Activated CD4-positive, alpha-beta T cell treated with anti-CD3 and anti-CD28 coated beads, Interleukin-2, Interleukin-4, amounts not matched to agents 100 ng/mL and 50 ng/mL, durations not matched to agents 16 hours and 8 hours (primary cell): ENCODE results near the gene PLXNA2.

ENCODE experiments used
- DNase-seq: peaks from one replicate; pipeline ENCODE4 v3.0.0-alpha.2; 2020; ENCODE audit warnings: low spot score

PLXNA2 gene

DNA sequence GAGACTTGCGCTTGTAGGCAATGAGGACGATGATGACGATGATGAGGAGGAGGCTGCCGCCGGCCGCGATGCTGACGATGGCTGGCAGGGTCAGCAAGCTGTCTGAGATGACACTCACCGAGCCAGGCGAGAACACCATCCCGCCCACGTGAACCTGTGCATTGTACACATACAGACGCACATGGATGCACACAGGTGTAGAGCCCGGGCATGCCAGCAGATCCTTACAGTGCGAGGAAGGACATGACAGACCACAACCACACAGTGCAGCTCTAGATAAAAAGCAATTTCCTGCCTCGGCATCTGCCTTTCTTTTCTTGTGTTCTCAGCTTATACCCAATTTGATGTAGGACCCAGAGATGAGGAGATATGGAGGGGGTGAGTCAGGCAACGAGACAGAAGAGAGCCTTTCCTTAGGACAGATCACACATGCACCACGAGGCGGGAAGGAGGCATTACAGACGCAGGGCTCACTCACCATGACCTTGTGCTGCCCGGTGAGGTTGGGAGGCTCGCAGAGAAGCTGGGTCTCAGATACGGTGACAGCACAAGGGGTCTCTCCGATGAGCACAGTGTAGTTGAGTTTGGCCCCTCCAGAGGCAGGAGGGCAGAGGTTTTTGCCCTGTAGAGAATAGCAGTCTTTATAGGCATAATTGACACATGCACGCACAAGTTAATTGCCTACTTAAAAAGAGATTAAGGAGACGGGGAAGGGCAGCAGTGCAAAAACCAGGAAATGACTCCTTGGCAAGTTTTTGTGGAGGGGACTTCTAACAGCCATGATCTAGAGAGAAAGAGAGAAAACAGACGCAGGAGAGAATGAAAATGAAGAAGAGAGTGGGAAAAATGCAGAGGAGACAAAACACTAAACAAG is 199.4 kb downstream of the PLXNA2 start:
- no peak for DNase-seq

DNA sequence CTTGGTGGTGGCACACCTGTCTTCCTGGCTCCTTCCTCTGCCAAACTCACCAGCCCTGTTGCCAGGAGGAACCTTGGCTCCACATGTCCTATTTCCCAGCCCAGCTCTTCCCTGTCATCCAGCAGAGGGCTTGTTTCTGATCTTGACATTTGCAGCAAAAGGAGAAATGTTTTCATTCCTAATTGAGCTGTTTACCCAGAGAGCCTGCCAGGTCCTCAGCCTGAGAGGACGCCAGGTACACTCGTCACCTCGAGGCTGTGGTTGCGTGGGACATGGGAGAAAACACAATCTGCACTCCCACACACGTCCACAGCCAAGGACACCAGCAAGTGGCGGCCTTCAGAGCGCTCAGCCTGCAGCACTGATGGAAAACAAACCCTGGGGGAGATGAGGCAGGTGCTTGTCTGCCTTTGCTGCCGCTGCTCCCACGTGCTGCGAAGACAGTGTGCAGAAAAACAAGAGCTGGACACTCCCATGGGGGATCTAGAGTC is 200.4 kb downstream of the PLXNA2 start:
- DNase-seq, result no peak

DNA sequence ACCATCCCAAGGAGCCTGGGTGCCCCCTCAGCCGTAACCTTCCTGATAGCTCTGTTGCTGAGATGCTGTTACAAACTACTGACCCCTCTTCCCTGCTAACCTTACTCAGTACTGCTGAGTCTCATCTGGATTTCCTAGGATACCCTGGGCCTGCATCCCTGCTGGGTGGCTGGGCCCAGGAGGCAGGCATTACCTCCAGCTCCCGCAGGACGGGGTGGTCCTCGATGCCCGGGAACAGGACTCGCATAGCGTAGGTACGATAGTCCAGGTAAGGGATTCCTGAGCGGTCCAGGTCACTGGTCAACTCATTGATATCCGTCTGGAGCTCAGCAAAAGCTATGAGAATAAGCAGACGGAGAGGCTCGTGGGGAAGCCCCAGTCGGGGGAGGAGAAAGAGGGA is 201.3 kb downstream of the PLXNA2 start:
- DNase-seq, result no peak

DNA sequence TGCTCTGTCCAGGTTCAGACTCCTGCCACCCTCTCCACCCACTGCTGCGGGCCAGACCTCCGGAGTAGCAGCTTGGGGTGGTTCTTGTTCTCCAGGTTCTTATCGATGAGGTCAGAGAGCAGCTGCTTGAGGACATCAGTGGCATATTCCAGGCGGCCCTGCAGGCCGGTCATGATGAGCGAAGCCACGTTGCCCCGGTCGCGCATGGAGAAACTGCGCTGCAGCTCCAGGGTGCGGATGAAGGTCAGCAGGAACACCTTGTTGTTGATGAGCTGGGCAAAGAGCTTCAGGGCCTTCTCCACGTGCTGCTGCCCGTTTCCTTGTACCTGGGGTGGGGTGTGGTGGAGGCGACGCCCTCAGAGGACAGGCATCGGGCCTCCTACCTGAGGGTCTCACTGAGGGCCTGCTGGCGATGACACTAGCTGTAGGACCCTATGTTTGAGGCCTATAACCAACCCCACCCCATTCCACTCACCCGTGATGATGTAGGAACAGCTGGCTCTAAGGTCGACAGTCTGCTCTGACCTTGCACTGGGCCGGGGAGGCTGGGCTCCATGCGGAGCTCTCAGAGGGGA is 202.1 kb downstream of the PLXNA2 start:
- DNase-seq, result no peak

DNA sequence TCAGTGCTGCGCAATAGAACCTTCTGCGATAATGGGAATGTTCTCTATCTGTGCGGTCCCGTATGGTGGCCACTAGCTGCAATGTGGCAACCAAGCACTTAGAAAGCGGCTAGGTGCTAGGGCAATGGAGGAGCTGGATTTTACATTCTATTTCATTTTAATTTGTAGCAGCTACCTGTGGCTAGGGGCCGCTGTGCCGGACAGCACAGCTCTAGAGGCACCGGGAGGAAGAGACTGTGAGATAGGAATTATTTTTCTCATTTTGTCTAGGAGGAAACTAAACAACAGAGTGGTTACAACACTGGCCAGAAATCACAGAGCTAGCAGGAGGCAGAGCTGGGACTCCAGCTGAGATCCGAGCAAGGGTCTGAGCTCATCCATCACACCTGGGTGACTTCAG is 202.7 kb downstream of the PLXNA2 start:
- no peak for DNase-seq

DNA sequence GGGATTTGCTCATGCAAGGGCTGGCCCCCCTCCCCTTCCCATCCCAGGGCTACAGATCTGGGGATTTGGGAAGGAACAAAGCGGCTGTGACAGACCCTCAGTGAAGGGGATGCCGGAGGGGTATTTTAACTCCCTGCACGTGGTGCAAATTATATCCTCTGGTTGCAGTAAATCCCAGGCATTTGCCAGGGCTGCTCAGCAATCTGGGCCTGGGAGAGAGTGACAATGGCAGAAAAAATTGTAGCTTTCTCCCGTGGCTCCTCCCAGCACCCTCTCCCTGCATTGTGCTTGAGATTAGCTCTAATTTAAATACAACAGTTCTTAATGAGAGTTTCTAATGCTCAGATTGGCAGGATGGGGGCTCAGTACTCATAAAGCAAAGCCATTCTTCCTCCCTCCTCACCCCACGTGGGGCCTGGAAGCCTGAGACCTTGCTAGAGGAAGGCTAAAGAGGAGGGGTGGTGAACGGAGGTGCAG is 203.3 kb downstream of the PLXNA2 start:
- DNase-seq, result no peak

DNA sequence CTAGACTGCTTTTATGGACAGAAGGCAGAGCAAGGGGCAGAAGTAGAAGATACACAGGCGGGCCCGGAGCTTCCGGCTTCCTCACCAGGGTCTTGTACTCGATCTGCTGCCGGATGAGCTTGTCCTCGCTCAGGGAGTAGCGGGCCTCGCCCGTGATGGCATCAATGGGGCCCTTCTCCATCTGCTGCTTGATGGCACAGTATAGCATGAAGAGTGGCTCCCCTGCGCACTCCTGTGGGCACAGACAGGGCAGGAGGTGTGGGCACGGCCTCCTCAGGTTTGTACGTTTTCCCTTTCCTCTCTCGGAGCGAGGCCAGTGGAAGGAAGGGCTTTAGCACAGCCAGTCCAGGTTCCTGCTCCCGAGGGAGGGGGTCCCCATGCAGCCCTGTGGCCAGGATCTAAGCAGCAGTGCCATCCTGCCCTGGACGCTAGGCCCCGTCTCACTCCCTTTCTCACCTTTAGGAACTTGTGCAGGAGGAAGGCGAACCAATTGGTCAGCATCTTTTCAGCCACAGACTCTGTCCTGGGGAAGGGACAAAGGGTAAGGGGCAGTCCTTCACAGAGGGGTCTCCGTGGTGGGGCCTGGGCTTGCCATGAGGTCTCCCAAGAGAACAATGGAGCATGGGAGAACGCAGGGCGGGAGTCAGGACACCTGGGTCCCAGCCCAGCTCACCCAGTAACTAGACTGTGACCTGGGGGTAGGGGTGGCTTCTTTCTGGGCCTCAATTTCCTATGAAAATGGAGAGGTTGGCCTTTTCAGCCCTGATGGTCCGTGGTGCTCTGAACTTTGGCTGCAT is 204.4 kb downstream of the PLXNA2 start:
- no peak for DNase-seq

DNA sequence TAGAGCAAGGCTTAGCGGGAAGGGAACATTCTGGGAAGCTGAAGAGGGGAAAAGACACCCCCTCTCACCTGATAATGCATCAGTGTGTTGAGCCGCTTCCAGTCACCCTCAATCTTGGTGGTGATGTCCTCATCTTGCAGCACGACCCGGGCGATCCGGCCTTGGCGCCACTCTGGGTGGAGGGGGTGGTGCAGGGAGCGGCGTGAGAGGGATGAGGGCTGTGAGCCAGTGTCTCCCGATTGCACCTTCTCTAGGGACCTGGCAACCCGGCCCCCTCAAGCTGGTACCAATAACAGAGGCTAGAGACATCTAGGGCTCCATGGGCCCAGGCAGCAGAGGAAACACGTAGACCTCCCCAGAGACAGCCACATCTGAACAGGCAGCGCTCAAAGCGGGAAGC is 205.9 kb downstream of the PLXNA2 start:
- DNase-seq, result no peak

DNA sequence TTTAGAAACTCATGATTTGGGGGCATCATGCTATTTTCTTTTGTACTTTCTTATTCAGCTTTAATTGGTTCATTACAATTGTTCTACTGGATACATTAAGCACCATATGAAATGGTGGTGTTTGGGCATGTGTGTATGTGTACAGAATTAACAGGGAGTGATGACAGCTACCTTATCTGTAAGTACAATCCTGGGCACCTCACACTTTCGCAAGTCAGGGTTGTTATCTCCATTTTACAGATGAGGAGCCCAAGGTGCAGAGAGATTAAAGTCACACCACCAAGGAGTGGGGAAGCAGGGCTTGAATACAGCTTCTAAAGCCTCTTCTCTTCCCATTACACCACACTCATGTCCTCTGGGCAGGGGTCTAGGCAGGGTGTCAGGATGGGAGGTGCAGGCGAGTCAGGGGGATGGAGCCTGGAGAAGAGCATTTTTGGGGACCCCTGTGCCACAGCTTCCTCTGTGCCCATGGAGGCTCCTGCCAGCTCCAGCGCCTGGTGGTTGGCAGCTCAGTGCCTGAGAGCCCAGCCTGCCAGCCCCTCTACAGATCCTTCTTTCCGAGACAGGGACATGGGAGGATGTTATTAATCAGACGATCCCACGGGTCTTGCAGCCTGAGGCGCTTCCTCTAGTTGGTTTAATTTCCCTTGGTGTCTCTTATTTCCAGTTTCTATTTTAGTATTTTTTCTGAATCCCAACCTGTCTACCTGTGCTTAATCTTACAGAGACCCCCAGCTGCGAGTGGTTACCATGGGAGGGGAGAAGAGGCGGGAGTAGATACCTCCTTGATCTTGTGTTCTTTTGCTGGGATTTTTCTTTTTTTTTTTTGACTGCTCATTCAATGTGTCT is 207.0 kb downstream of the PLXNA2 start:
- no peak for DNase-seq

DNA sequence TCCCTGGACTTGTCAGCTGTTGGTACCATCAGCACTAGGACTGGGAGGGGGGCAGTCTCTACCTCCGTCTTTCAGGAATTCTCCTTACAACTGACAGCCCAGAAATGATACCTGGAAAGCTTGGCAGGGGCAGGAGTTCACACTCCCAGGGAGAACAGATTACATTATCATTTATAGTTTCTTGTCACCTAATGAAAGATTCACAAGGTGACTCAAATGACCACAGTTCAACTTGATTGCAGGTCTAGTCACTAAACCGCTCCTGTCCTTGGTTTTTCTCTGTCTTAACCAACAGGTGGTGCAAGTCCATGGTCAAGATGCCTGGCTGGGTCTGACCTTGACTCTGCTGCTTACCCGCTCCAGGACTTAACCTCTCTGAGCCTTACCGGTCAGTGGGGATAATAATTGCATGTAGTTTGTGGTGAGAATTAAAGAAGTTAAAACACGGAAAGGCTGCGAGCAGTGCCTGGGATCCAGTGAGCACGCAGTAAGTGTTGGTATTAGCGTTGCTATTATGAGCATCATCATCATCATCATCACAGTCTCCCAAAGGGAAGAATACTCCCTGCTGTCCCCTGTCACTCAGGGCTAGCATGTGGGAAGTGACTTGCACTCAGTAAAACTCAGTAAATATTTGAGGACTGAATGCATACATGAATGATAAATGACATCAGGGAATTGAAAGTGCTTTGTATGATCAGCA is 207.9 kb downstream of the PLXNA2 start:
- no peak for DNase-seq

DNA sequence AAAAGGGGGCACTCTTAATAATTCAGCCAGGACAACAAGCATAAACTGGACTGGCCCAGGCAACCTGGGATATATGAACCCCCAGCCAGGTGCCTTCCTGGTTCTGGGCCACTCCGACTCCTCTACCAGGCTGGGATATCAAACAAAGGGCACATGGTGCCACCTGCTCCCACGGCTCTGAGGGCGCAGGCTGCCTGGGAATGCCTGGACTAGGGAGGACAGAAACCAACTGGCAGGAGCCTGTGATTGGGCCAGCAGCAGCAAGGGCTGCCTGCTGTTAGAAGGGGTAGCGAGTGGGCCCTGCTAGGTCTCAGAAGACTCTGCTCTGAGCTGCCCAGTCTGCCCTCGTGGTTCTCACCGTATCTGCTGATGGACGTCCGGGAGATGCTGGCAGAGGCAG is 210.0 kb downstream of the PLXNA2 start:
- DNase-seq, result no peak

DNA sequence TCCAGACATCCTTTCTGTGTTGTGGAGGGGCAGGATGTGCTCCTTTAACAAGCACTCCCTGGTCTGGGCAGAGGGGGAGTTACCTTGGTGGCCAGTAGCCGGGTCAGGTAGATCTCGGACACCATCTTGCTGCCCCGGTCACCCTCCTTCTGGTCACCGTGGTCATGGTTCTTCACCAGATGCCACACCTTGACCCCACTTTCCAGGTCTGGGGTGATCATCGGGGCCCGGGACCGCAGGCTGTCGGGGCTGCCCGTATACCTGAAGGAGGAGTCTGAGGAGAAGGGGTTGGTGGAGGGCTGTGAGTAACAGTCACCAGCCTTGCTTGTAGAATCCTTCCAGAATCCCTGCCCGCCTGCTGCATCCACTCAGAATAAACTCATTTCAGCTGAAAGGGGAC is 210.9 kb downstream of the PLXNA2 start:
- no peak for DNase-seq

DNA sequence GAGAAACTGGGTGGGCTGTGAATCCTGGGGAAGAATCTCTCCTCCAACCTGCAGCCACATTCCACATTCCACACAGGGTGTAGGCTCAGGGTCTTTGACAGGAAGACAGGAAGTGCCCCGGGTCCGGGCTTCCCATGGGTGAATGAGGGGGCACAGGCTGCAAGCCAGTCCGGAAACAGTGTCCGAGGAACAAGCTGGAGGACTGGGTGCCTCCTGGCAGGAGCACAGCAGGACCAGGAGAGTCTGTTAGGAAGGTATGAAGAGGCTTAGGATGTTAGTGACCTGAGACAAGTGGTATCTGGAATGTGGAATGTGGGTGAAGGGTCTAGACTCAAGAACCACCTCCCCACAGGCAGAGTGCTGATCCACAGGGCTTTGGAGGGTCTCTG is 212.3 kb downstream of the PLXNA2 start:
- no peak for DNase-seq

DNA sequence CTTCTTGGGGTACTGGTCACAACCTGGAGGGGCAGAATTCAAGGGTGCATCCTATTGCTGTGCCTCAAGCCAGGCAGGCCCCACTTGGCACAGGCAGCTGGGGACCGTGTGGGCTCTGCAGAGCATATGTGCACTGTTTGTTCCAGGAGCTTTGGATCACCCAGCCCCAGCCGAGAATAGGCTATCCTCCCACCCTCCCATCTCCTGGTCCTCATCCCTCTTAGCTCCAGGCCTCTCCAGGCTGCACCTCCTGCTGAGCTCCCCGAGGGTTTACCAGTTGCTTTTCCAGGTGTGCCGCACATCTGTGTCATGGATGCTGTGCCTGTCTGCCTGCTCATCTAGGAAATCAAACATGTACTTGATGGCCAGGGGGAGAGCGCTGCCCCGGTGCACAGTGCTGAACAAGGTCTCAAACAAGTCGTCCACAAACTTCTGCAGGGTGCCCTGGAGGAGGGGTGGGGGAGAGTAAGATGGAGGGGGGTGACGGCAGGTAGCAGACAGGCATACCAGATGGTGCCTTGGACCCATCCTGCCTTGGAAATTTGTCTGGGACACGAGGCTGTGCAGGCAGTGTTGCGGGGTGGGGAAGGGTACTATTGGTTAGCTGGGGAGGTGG is 212.8 kb downstream of the PLXNA2 start:
- no peak for DNase-seq

DNA sequence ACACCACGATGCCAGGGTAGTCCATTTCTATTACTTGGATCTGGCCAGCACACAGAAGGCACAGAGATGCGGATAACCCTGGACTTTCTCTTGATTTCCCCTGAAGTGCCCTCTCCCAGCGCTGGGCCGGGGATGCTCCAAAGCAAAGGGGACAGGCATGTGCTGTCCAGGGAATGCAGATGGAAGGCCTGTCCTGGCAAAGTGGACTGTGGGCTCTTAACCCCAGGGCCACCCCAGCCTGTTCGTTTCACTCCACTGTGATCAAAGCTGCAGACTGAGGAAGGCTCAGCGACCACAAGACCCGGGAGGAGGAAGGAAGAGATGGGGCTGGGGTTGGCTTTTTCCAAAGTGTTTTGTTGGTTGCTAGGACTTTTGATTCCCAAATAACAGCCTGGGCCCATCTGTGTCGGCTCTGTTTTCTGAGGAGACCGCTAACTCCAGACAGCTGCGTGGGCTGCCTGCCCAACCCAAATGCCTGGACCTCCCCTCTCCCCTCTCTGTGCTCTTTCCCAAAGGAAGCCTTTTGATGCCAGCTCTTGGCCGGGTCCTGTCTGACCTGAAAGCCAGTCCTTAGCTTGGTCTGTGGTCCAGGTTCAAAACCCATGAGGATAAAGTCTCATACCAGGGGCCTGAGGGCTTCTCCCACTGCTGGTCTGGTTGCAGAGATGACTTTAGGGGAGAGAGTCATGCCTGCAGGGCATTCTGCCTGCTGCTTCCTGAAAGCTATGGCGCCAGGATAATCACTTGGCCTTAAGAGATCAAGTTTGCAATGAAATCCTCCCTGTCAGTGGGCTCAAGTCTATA is 213.7 kb downstream of the PLXNA2 start:
- no peak for DNase-seq

DNA sequence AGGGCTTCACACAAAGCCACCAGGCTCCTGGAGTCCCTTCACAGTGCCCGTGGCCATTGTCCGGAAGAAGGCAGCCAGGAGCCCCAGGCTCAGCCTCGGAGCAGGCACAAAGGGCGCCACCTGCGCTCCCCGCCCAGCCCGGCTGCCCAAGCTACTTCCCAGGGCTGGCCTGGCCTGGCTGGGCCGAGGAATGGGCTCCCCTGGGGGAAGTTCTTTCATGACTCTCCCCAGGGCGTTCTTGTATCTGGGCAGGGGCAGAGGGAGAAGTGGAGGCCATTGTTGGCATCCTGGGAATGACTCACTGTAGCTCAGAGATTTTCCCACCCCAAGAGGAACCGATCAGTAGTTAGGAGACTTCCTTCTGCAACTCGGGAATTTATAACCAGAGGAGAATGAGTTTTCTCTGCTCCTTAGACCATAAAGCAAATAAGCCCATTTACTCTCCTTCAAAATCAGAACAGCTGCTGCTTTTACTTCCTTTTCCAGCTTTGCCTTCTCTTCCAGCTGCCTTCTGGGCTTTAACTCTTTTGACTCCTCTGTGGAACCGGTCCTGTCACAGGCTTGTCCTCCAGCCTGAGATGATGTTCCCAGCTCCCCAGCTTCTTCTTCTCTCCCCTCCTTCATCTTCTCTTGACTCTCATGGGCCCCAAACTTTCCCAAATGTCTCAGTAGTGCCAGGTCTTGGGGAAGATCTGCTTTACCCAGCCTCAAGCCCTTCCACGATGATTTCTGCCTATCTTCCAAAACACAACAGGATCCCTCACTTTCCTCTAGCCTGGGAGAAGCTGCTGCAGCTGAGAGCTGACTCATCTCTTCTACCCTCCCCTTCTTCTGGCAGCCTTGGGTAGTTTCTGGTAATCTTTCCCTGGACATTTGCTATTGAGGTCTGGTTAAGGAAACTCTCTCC is 214.6 kb downstream of the PLXNA2 start:
- no peak for DNase-seq

DNA sequence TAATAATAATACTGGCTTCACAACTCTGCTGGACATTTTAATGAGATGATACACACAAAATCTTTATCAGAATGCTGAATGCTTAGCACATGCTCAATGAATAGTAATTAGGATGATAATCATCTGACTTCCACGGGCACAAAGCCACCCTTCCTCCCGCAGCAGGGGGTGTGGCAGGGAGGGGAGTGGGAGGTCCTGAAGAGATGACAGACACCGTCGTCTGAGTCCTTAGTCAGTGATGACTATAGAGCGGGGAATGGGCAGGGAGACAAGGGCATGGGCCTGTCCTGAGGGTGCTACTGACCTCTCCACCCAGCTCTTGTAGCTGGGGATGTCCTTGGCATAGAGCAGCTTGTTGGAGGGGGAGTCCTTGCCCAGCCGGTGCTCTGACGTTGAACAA is 215.7 kb downstream of the PLXNA2 start:
- no peak for DNase-seq

DNA sequence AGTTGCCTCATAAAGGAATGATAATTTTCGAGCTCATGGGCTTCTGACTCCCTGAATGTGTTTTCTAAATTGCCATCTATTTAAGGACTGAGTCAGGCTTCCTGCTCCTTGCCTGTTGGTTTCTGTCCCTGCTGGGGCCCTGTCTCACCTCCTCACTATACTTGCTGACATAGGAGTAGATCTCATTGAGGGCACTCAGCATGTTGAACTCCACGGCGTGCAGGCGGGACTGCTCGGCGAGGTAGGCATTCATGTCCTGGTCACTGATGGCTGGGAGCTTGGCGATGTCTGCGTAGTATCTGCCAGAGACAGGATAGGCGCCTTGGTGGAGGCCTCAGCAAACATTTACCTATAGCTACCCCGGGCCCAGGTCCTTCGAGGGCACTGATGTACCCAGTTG is 216.3 kb downstream of the PLXNA2 start:
- no peak for DNase-seq
